GM08714 (cell line): ENCODE data around the gene CUX1.

Experiments
- H3K4me3 ChIP-seq: fragments of 200-500 bp; sonication (Bioruptor generic); 2 replicates; pipeline ENCODE4 v1.5.1; 2014; ENCODE audit warnings: mild to moderate bottlenecking, low read length, inconsistent platforms
- ZNF274 ChIP-seq: IDR thresholded peaks from 2 replicates; pipeline ENCODE4 v1.6.1; 2012; ENCODE audit warnings: mild to moderate bottlenecking, low read depth, low read length

CUX1 gene

GRCh38 chr7:102251531-102252365 is 434.3 kb downstream of the CUX1 start:
- no peak for TF ChIP-seq ZNF274
- H3K4me3 ChIP-seq, result no peak overlapping the region

GRCh38 chr7:102252366-102252982 is 435.0 kb downstream of the CUX1 start:
- H3K4me3 ChIP-seq, result no peak overlapping the region
- TF ChIP-seq ZNF274, result no peak

GRCh38 chr7:102253066-102253972 is 435.9 kb downstream of the CUX1 start:
- TF ChIP-seq ZNF274, result no peak
- H3K4me3 ChIP-seq, result no peak overlapping the region

GRCh38 chr7:102253973-102254370 is 436.5 kb downstream of the CUX1 start:
- H3K4me3 ChIP-seq, result no peak overlapping the region
- no peak for TF ChIP-seq ZNF274

GRCh38 chr7:102254521-102254920 is 437.1 kb downstream of the CUX1 start:
- H3K4me3 ChIP-seq, result no peak overlapping the region
- TF ChIP-seq ZNF274, result no peak

- no peak overlapping the region for H3K4me3 ChIP-seq
- no peak for TF ChIP-seq ZNF274
Measured at GRCh38 chr7:102255501-102255900, 438.1 kb downstream of the CUX1 start.

- no peak for TF ChIP-seq ZNF274
Measured at GRCh38 chr7:102255916-102256315, 438.5 kb downstream of the CUX1 start.

GRCh38 chr7:102258073-102258748 is 440.8 kb downstream of the CUX1 start:
- H3K4me3 ChIP-seq, result no peak overlapping the region
- TF ChIP-seq ZNF274, result no peak

More at GRCh38 chr7:102255916-102256315, 438.5 kb downstream of the CUX1 start:
- H3K4me3 ChIP-seq, result no peak overlapping the region

GRCh38 chr7:102258749-102259107 is 441.3 kb downstream of the CUX1 start:
- no peak for TF ChIP-seq ZNF274
- H3K4me3 ChIP-seq, result no peak overlapping the region

GRCh38 chr7:102260856-102261255 is 443.4 kb downstream of the CUX1 start:
- TF ChIP-seq ZNF274, result no peak
- no peak overlapping the region for H3K4me3 ChIP-seq

- no peak for TF ChIP-seq ZNF274
- H3K4me3 ChIP-seq, result no peak overlapping the region
Measured at GRCh38 chr7:102261451-102261850, 444.0 kb downstream of the CUX1 start.

- no peak overlapping the region for H3K4me3 ChIP-seq
- no peak for TF ChIP-seq ZNF274
Measured at GRCh38 chr7:102262546-102262945, 445.1 kb downstream of the CUX1 start.

GRCh38 chr7:102264367-102264891 is 447.0 kb downstream of the CUX1 start:
- no peak overlapping the region for H3K4me3 ChIP-seq
- TF ChIP-seq ZNF274, result no peak

- no peak for TF ChIP-seq ZNF274
Measured at GRCh38 chr7:102266541-102266940, 449.1 kb downstream of the CUX1 start.

More at GRCh38 chr7:102266541-102266940, 449.1 kb downstream of the CUX1 start:
- no peak overlapping the region for H3K4me3 ChIP-seq
